HG03196 (cell line): ENCODE results near the gene NEDD4L.

Experiments
- ATAC-seq: cut with Tn5 transposase; IDR thresholded peaks from one replicate; pipeline ENCODE4 v1.9.1; 2021; ENCODE audit not compliant: unreplicated experiment

The NEDD4L gene

DNA sequence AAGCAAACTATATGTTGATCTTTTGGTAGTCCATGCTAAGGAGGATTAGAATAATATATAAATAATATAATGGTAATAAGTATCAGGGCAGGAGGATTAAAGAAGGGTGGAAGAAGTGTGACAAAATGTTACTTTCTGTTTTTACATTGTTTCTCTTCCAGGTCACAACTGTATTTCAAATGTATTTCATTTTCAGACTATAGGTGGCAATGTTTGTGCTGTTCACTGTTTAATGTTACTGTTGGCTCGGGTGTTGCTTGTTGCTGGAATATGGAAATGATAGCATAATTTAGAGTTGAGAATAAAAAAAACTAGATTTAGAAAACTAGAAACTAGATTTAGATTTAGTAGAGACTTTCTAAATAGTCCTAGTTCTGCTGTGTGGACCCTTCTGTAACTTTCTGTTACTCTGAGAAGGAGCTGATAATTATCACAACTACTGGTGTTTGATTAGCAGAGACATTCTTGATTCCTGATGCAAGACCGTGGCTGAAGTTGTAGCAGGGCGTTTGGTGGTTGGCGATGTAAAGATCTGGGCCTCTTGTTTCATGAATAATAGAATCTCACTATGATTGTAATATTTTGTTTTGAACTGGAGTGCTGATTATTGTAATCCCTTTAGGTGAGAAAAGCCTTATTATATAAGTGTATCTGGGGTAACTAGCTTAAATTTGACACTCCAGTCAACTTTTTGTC, 7.9 kb downstream of the NEDD4L start:
- peak; percentile 53 for ATAC-seq

DNA sequence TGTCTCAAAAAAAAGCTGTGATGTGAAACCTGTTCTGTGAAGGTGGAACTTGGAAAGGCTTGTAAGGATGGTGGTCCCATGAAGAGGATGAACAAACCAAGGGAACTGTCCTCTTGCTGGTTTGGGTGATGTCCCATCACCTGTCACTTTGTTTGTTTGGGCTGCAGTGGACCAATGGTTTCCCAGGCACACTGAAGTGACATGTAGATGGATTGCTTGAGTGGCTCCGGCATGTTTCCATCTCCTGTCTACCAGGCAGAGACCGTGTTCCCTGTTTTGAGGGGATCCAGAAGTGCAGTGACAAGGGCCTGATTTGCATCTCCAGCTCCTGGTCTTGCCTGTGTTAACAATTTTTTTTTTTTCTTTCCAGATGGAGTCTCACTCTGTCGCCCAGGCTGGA, 8.9 kb downstream of the NEDD4L start:
- ATAC-seq: no peak

DNA sequence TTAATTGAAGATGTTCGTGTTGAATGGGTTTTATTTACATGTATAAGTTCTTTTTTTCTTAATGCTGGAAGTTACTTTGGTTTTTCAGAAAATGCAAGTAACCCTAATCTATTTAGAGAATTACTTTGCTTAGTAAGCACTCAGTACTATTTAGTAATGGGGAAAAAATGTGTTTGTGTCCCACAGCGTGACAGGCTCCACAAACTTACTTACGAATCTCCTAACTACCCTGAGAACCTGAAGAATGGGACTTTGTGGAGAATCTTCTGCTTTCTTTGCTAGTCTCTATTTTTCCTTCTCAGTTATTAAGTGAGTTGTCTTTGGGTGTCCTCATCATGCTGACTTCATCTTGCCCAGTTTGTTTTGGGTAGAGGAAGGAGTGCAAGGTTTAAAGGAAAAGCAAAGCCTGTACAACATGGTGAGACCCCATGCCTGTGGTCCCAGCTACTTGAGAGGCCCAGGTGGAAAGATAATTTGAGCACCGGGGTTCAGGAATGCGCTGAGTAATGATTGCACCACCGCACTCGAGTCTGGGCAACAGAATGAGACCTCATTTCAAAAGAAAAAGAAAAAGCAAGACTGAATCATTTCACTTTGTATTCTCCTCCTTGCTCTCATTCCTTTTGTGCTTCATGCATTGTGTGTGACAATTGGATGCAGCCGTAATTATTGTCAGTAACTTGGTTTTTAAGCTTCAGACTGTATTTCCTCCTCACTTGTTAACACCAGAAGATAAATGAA, 10.2 kb downstream of the NEDD4L start:
- no peak for ATAC-seq

- no peak for ATAC-seq
Observed at GRCh38 chr18:58055890-58056558, 12.0 kb downstream of the NEDD4L start.

DNA sequence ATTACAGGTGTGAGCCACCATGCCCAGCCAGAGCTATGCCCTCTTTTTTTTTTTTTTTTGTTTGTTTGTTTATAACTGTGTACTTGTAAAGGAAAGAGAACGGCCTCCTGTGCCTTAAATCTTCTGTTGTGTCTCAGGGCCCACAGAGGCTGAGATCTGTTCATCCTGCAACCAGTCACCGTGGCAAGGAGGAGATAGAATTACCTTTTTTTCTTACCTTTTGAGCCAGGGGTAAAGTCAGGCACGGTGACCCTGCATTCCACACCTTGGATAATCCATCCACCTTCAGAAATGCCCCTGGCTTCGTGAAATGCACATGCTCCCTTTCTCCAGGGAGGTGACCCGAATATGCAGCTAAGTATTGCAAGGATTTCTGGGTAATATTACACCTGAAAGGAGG, 12.8 kb downstream of the NEDD4L start:
- no peak for ATAC-seq

DNA sequence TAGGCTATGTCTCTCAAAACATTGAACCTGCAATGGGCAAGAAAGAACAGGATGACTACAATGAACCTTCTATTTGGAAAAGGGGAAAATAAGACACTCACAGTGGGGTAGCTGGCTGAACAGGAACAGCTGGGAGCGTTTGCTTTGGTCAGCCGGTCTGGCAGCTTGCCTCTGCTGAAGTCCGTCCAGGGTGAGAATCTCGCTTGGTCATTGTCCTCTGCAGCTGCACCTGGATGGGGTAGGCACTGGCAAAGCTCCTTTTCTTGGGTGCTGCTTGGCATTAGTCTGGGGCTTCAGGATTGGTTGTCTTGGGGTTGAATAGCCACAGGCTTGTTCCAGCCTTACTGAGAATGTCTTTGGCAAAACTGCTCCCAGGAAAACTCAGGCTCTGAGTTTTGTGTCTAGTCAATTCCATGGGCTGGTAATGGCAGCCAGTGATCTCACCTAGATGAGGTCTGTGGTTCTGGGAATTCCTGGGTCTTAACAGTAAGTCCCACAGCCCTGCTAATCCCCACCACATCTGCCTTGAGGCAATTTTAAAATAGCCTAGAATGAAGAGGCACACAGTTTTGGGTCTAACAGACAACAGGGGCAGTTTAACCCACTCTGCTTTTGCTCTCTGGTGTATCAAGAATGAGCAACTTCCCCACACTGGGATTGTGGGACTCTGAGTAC, 13.4 kb downstream of the NEDD4L start:
- no peak for ATAC-seq

DNA sequence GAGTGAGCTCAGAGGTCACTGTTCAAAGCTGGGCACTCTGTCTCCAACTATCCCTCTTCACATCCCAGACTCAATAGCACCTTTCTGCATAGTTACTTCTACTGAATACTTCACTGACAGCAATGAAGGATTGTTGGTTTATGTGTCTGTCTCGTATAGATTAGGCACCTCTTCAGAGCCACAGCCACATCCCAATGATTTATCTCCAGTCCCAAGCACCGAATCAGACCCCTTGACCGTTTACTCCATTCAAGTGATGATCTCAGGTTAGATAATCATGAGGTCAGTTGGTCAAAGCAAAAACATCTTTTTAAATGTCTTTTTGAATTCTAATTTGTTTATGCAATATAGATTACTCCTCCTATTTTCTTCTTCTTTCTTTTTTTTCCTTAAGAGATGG, 14.7 kb downstream of the NEDD4L start:
- no peak for ATAC-seq

- no peak for ATAC-seq
Observed at GRCh38 chr18:58060254-58060653, 16.2 kb downstream of the NEDD4L start.

DNA sequence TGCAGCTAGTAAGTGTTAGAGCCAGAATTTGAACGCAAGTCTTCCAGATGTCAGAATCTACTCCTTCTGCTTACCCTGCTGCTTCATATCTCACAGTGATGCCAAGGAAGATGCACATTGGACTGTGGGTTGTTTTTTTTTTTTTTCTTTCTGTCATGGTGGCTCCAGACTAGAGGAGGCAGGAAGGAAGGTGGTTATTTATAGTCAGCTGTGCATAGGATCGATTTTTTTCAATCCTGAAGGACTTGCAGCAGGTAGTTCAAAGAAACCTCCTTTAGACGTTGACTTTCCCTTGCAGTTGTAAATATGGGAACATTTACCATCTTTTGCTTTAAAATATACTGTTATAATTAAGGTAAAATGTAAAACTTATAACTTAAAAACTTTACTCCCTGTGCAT, 17.3 kb downstream of the NEDD4L start:
- ATAC-seq: no peak

GRCh38 chr18:58064406-58064998, 20.5 kb downstream of the NEDD4L start:
- ATAC-seq: no peak

DNA sequence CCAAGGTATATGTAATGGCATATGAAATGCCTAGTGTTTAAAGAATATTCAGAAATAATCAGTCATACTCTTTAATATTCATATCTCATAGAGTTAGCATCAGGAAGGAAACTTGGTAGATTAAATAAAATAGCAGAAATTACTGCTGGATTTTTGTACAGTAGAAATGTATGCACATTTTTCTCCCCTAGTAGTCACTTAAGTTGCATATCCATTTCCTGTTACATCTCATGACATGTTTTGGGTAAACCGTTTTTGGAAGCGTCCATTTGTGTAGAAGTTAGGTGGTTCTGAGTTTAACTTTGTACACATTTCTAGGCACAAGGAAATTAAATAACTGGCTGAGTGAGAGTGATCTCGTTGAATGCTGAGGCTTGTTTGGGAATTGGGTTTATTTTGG, 21.9 kb downstream of the NEDD4L start:
- no peak for ATAC-seq

- ATAC-seq: no peak
Observed at GRCh38 chr18:58067601-58068000, 23.6 kb downstream of the NEDD4L start.

- ATAC-seq: no peak
Observed at GRCh38 chr18:58069099-58069498, 25.1 kb downstream of the NEDD4L start.

GRCh38 chr18:58069721-58070292, 25.8 kb downstream of the NEDD4L start:
- ATAC-seq: no peak

- ATAC-seq: no peak
Observed at GRCh38 chr18:58076052-58076451, 32.0 kb downstream of the NEDD4L start.

DNA sequence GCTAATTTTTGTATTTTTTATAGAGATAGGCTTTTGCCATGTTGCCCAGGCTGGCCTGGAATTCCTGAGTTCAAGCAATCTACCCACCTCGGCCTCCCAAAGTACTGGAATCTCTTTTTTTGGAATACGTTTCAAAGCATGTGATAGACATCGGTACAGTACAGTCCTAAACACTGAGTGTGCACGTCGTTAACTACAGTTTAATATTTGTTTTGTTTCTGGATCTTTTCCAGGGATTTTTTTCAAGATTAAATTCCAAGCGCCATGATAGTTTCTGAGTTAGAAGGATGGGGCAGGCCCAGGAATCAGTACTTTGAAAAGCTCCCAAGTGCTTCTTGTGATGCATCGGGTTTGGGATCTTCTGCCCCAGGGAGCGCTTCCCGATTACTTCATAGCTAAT, 33.3 kb downstream of the NEDD4L start:
- ATAC-seq: no peak

GRCh38 chr18:58078889-58079573, 35.0 kb downstream of the NEDD4L start:
- ATAC-seq: no peak

DNA sequence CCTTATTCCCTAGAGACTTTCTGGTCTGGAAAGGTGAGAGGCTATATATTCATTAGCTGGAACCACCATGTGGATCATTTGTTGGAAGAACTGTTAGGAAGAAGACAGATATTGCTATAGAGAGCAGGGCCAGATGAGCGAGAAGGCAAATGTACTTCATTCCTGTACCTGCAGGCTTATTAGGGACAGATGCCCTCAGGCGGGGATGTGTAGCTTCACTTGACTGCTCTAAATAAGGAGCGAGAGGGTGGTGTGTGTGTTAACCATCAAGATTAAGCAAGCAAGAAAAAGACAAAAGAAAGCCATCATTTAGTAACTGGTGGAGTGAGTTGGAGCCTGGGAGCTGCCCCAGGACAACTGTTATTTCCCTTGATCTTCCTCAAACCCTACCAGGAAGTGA, 36.4 kb downstream of the NEDD4L start:
- ATAC-seq: no peak

- ATAC-seq: no peak
Observed at GRCh38 chr18:58087928-58088690, 44.1 kb downstream of the NEDD4L start.

DNA sequence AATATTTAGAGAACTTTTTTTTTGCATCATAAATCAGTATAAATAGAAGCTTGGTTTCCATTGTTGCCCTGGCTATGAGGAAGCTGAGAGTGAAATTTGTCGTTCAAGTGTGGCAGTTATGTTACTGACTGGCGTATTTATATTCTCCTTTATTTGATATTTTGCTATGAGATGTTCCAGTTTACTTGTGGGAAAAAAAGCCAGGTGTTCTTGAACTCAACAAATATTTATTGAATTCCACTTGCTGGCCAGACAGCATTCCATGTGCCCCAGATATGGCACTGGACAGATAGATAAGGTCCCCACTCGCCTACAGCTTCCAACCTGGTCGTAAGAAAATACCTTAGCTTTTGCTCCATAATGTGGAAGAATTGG, 44.7 kb downstream of the NEDD4L start:
- no peak for ATAC-seq
